Activated naive CD8-positive, alpha-beta T cell treated with anti-CD3 and anti-CD28 coated beads, Interleukin-2, amount 50 U/mL, for 16 hours (primary cell): ENCODE data around the gene MCM8.

Source experiments
- DNase-seq: peaks from one replicate; pipeline ENCODE4 v3.0.0-alpha.2; 2020; ENCODE audit warnings: low read depth, low spot score

The MCM8 gene

DNA sequence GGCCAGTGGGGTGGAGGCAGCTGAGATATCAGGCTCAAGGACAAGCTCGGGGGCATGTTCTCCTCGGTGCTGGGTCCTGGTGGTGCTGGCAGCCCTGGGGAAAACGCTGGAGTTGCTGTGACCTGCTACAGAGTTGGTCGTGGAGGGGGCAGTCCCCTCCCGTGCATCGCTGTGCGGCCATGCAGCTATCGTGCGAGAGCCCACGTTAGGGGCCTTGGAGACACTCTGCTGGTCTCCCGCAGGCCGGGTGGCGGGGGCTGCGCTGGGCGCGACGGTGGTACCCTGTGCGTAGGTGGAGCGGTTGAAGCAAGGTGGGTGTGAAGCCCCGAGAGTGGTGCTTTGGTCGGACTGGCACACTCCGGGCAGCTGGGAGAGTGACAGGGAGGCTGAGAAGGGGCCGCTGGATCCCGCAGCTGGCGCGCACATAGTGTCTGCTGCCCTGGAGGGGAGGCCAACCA, 91.4 kb downstream of the MCM8 start:
- DNase-seq, result no peak

- DNase-seq, result no peak
Measured at GRCh38 chr20:6044115-6044514, 93.7 kb downstream of the MCM8 start.

GRCh38 chr20:6045566-6045965, 95.1 kb downstream of the MCM8 start:
- DNase-seq, result no peak

DNA sequence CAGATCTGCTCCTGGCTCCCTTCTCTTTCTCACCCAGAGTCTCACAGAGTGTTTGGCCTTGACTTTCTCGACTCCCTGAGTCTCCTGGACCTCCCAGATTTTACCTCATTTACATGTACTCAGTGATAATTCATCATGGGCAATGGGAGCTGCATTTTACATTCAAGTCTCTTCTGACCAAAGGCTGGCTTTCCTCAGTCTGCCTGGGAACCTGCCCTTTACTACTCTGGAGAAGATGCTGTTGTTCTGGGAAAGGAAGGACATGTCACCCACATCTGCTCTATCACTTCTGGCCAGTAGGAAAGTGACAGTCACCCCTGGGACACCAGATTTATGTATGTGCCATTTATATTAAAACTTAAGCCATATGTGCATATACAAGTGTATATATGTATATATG, 96.0 kb downstream of the MCM8 start:
- no peak for DNase-seq

- DNase-seq, result no peak
Measured at GRCh38 chr20:6048391-6048790, 97.9 kb downstream of the MCM8 start.
